Measurements from ENCODE around the gene ACVR1B.

ACVR1B gene

GRCh38 chr12:52003591-52003990 lies 52.1 kb downstream of the ACVR1B start:
- no peak for DNase-seq

DNA sequence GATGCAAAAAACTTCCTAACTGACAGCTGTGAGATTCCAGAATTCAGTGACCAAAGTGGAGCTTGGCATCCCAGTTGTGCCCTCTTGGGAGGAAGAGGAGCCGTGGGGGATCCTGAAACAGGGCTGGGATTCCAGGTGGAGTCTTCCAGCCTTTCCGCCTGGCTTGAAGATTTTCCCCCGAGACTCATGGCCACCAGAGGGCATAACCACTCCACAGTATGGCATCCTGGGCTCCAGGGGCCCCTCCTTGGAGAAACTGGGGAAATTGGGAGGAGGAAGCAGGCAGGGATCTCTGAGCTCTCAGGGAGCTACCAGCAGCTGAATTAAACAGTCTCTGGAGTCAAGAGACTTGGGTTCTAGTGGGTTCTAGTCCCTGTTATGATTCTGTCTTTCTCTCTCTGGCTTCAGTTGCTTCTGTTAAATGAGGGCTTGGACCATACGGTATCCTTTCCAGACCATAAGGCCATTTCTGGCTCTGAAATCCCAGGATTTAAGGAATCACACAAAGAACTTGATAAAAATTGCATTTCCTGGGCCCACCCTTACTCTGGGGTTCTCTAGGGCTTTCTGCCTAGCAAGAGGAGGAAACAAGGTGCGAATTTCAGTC lies 52.6 kb downstream of the ACVR1B start:
- peak in 37 of 51 donors; percentile 9 to 79 (median 45) for DNase-seq

DNA sequence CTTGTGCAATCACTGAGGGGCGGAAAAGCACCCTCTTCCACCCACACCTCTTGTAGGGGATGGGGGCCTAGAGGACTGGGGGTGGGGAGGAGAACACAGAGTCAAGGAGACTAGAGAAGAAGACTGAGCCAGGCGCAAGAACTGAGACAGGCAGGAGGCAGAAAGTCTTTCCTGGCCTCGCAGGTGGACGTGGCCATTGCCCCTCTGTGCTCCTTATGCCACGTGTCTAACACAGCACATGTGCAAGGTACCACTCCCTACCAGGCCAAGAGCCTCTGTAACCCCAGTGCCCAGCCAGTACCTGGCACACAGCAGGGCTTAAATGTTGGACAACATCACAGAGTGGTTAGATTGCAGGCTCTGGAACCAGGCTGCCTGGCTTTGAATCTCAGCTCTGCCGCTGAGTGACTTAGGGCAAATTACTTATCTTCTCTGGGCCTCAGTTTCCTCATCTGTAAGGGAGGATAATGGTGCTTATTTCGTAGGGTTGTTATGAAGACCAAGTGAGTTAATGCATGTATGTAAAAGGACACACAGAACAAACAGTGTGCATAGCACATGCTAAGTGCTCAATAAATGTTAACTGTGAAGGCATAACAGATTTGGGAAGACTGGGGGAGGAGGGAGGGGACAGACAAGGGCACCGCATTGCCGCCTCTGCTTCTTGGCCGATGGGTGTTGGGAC lies 53.9 kb downstream of the ACVR1B start:
- DNase-seq, result no peak

- DNase-seq, result peak in 22 of 51 donors; percentile 9 to 76 (median 34)
Measured at GRCh38 chr12:52005903-52006703, 54.6 kb downstream of the ACVR1B start.

DNA sequence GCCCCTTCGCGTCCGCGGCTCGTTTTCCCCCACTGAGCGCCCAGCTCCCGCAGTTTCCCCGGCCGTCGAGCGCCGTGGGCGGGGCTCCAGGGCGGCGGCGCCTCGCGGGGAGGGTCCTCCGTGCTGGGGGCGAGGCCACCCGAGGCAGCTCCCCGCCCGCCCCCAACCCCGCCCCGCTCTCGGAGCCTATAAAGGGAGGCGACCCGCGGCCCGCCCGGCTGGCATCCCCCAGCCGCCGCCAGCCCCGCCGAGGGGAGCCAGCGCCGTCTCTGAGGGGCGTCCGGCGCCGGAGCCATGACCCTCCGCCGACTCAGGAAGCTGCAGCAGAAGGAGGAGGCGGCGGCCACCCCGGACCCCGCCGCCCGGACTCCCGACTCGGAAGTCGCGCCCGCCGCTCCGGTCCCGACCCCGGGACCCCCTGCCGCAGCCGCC lies 55.2 kb downstream of the ACVR1B start, which contains the start of gene TAMALIN:
Gene TAMALIN, plus strand, starts transcription at position 221 of the 432 bp plus-strand sequence. Its CDS starts 74 bp downstream, at position 295.
- DNase-seq, result peak in 13 of 51 donors; percentile 16 to 63 (median 42)

GRCh38 chr12:52007158-52007921 lies 55.8 kb downstream of the ACVR1B start:
- DNase-seq, result no peak

DNA sequence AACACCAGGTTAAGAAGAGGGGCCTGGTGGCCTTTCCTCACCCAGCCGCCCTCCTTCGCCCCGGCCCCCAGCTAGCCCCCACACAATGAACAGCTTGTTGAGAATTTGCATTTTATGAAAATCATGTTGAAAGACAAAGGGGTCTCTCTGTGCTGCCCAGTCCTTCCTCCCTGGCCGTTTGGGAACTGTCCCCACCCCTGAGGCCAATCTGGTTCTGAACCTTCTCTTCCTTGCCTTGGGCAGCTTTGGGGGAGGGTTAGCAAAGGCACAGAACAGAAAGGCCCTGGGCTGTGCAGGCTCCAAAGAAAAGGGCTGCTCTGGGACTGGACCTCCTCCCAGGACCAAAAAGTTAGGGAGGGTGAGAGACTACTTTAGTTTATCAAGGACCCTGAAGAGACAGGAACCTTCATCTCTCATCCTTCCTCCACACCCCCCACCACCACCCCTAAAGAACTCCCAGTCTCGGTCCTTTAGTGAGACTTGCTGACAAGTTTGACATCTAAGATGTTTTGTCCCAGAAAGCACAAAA lies 56.5 kb downstream of the ACVR1B start:
- no peak for DNase-seq

DNA sequence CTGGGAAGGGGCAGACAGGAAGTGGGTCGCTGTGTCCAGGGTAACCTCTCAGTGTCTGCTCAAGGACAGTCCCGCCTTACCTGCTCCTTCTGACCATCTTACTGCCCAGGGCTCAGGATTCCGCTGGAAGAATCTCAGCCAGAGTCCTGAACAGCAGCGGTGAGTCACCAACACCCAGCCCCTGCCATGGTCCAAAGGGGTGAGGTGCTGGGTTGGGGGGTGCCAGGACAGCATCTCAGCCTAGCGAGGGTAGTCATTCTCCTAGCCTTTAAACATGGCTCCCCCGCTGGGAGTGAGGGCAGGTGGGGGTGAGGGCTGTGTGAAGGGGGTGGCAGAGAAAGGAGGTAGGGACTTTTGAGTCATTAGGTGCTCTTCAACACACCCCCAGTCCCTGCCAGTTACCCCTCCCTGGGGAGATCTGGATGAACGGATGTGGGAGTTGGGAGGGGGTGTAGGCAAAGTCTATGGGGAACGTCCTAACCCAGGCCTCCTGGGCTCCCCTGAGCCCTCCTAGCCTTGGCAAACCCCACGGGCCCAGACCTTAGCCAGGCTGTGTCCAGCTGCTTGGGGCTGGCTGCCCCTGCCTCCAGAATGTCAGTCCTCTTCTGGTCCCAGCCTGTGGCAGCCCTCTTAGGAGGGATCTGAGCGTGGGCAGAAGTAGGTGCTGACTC lies 57.7 kb downstream of the ACVR1B start:
- DNase-seq, result no peak

DNA sequence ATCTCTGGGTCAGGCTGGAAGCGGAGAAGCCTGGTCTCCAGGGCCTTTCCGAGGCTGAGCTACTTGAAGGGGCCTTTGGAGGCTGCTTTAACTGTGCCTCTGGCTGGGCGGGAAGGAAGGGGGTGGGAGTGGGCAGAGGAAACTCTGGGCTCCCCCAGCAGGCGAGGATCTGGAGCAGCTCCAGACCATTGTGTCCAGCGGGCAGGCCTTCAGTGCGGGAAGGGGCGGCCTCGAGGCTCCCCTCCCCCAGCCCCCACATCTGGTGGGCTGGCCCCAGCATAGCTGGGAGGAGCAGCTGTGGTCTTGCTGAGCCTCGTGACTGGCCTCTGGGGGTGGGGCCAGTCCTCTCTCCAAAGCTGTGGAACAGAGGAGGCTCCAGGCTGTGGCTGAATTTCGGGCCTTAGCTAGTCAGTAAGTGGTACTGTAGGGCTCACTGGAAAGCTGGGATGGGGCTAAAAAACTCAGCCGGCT lies 58.7 kb downstream of the ACVR1B start:
- peak in 41 of 51 donors; percentile 26 to 85 (median 60) for DNase-seq

GRCh38 chr12:52010692-52011601 lies 59.4 kb downstream of the ACVR1B start:
- DNase-seq, result peak in 1 of 51 donors; percentile 21

- DNase-seq, result no peak
Measured at GRCh38 chr12:52011602-52012214, 60.2 kb downstream of the ACVR1B start.

DNA sequence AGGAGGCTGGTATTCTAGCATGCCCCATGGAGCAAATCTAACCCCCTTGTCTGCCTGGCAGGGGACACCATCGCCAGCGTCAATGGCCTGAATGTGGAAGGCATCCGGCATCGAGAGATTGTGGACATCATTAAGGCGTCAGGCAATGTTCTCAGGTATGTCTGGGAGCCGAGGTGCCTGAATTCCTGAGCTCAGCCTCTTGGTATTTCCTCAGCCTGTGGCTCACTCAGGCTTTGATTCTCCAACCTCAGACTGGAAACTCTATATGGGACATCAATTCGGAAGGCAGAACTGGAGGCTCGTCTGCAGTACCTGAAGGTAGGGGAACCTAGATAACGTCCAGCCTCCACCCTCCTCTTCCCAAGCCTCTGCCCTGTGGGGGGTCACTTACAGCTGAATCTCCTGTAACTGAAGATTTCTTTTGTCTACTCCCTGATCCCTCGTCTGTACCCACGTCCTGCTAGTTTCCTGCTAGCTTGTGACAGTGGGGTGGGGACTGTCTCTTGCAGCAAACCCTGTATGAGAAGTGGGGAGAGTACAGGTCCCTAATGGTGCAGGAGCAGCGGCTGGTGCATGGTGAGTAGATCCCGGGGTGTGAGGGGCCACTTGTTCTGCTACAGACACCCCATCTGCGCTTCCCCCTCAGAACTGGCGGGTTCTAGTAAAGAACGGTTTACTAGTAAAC lies 62.3 kb downstream of the ACVR1B start:
- no peak for DNase-seq

GRCh38 chr12:52014567-52015530 lies 63.4 kb downstream of the ACVR1B start:
- peak in 1 of 51 donors; percentile 13 for DNase-seq

GRCh38 chr12:52015532-52016041 lies 64.1 kb downstream of the ACVR1B start:
- peak in 1 of 51 donors; percentile 45 for DNase-seq

- DNase-seq, result no peak
Measured at GRCh38 chr12:52018433-52019112, 67.1 kb downstream of the ACVR1B start.

Measured in hypothalamus (tissue), 51 donors.